Transverse colon (tissue), 4 donors: ENCODE results near the gene RGS7. TPM values are rescaled to one million over a fixed set of nuclear protein-coding genes. Genes with fewer than 3 reads are reported as not detected.

Source experiments
- DNase-seq: peaks from one replicate; pipeline ENCODE4 v3.0.0-alpha.2; 2019
- H3K27ac ChIP-seq, 4 donors: fragments of 200-600 bp; sonication (generic); 2 replicates each; pipeline ENCODE4 v1.5.1; 2016 to 2018; ENCODE audit warnings: inconsistent platforms in 4 of 4
- H3K27me3 ChIP-seq: fragments of 200-600 bp; sonication (generic); 2 replicates; pipeline ENCODE4 v1.5.1; 2017; ENCODE audit warnings: inconsistent platforms
- H3K36me3 ChIP-seq, 4 donors: fragments of 200-600 bp; sonication (generic); 2 replicates each; pipeline ENCODE4 v1.5.1; 2017 to 2019; ENCODE audit warnings: inconsistent platforms in 4 of 4
- H3K4me1 ChIP-seq, 4 donors: fragments of 200-600 bp; sonication (generic); 2 replicates each; pipeline ENCODE4 v1.5.1; 2017 to 2020; ENCODE audit warnings: inconsistent platforms in 4 of 4
- H3K4me3 ChIP-seq, 4 donors: fragments of 200-600 bp; sonication (generic); 1 replicate in 1 of 4; 2 replicates in 3 of 4; pipeline versions ENCODE4 v1.5.1 to v1.6.1; 2017 to 2019; ENCODE audit warnings: inconsistent platforms in 4 of 4
- H3K9me3 ChIP-seq, 2 donors: fragments of 200-600 bp; sonication (generic); 2 replicates each; pipeline ENCODE4 v1.5.1; 2017 to 2019; ENCODE audit warnings: inconsistent platforms in 2 of 2
- EP300 ChIP-seq: sonication (generic); formaldehyde crosslinking; IDR thresholded peaks from one replicate; pipeline ENCODE4 v1.6.1; 2017; ENCODE audit warnings: antibody characterized with exemption, low read depth
- POLR2A ChIP-seq: fragments of 450-650 bp; IDR thresholded peaks from one replicate; pipeline ENCODE4 v1.6.1; 2016; ENCODE audit warnings: antibody characterized with exemption, mild to moderate bottlenecking, moderate library complexity
- POLR2AphosphoS5 ChIP-seq, 3 donors: sonication (generic); formaldehyde crosslinking; IDR thresholded peaks; one replicate each; pipeline ENCODE4 v1.6.1; 2016; ENCODE audit warnings: antibody characterized with exemption in 3 of 3
- WGBS, 2 donors: methylation state at CpG; one replicate each; pipeline ENCODE4 v1.1.5; 2018; ENCODE audit warnings: low coverage in 1 of 2; 5-methylcytosine and 5-hydroxymethylcytosine counted together
- in situ Hi-C, 4 donors: fragments of 200-750 bp; cut with MboI; loops; one replicate each; pipeline versions ENCODE4 v1.15.0 to v1.15.1; 2017; ENCODE audit warnings: low sequenced_read_pairs in 3 of 4, low pct_ligation_motif_present in 1 of 4, low pct_unique_long_range_greater_than_20kb in 1 of 4
- intact Hi-C: fragments of 100-400 bp; cut with DNase I; formaldehyde crosslinking; loops from one replicate; pipeline ENCODE4 v1.15.1; 2023; ENCODE audit warnings: low total_unique reads
- total RNA-seq, 4 donors: library from RNA; depleted of rRNA; stranded (reverse); fragments of >200 nt; gene quantifications; one replicate each; pipeline ENCODE4 v1.1.0, GENCODE V29; 2016
- TF ChIP-seq, protein P1 (sequence below), 5 experiments: fragments of 200-600 bp in 3 of 5; fragments of 450-650 bp in 2 of 5; sonication (generic) in 3 of 5; IDR thresholded peaks; 1 replicate in 2 of 5; 2 replicates in 3 of 5; pipeline ENCODE4 v1.5.1; 2016 to 2017; ENCODE audit warnings: antibody characterized with exemption in 5 of 5, inconsistent platforms in 3 of 5, mild to moderate bottlenecking in 2 of 5, moderate library complexity in 1 of 5

RGS7 gene
- total RNA-seq, 4 donors from 2014 or later: 1.5 to 2.0 TPM; not detected in 2

DNA sequence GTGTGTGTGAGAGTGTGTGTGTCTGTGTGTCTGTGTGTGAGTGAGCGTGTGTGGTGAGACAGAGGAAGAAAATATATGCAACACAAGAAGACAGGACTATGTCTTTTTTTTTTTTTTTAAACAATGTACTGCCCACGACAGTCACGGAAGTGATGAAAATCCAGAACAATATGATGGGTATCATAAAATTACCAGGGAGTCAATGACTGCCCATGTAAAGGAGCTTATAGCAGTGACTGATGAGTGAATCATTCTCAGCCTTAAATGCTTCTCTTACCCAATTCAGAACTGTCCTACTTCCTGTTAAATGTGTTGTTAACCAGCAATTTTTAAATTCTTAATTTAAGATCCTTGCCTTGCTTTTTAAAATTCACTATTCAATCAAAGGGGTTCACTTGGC lies 46.6 kb downstream of the RGS7 start:
- Histone ChIP-seq H3K4me3 (no peak overlapping the region), H3K36me3 (no peaks in the 10 kb centered on the region), H3K4me1 (no peaks in the 10 kb centered on the region), H3K9me3 (no peaks in the 10 kb centered on the region), H3K27me3 (no peaks in the 10 kb centered on the region), H3K27ac (no peak overlapping the region)
- WGBS, 2 donors: 62 to 72% methylated on average over 3 of the region's 3 CpGs
- DNase-seq: no peak
- in situ Hi-C loops (no loop called here), intact Hi-C loops (no loop called here)
- TF ChIP-seq, protein P1, sequence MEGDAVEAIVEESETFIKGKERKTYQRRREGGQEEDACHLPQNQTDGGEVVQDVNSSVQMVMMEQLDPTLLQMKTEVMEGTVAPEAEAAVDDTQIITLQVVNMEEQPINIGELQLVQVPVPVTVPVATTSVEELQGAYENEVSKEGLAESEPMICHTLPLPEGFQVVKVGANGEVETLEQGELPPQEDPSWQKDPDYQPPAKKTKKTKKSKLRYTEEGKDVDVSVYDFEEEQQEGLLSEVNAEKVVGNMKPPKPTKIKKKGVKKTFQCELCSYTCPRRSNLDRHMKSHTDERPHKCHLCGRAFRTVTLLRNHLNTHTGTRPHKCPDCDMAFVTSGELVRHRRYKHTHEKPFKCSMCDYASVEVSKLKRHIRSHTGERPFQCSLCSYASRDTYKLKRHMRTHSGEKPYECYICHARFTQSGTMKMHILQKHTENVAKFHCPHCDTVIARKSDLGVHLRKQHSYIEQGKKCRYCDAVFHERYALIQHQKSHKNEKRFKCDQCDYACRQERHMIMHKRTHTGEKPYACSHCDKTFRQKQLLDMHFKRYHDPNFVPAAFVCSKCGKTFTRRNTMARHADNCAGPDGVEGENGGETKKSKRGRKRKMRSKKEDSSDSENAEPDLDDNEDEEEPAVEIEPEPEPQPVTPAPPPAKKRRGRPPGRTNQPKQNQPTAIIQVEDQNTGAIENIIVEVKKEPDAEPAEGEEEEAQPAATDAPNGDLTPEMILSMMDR (IDR thresholded peaks at IDR 0.05): no peak
- TF ChIP-seq POLR2A: no peak
- TF ChIP-seq POLR2AphosphoS5 (IDR thresholded peaks at IDR 0.05): no peak
- TF ChIP-seq EP300: no peak

DNA sequence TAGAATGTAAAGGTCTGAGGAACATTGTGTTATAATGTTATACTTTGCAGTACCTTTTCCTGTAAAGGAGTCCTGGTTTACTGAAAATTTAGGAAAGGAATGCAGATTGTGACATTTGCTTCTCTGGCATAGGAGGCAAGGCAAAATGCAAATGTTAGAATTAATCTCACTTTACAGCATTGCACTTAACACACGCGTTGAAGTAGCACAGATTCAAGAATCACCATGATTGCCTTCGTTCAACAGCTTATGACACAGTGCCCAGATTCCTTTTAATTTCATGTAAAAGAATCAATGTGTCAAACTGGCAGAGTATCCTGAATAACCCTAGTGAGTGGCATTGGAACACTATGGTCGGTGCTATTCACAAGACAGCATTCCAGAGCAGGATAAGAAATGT lies 47.4 kb downstream of the RGS7 start:
- Histone ChIP-seq H3K4me3 (no peak overlapping the region), H3K9me3 (peaks cover 0 to 5% of the 10 kb centered on the region in 2 donors), H3K27me3 (no peaks in the 10 kb centered on the region), H3K4me1 (no peaks in the 10 kb centered on the region), H3K27ac (no peak overlapping the region), H3K36me3 (no peaks in the 10 kb centered on the region)
- DNase-seq: no peak
- in situ Hi-C loops: no loop called here
- TF ChIP-seq POLR2A (no peak), POLR2AphosphoS5 (IDR thresholded peaks at IDR 0.05) (no peak), EP300 (no peak)
- TF ChIP-seq, protein P1 (IDR thresholded peaks at IDR 0.05): no peak
- intact Hi-C loops: no loop called here
- WGBS, 2 donors: 86 to 89% methylated on average over 3 to 4 of the region's 4 CpGs

DNA sequence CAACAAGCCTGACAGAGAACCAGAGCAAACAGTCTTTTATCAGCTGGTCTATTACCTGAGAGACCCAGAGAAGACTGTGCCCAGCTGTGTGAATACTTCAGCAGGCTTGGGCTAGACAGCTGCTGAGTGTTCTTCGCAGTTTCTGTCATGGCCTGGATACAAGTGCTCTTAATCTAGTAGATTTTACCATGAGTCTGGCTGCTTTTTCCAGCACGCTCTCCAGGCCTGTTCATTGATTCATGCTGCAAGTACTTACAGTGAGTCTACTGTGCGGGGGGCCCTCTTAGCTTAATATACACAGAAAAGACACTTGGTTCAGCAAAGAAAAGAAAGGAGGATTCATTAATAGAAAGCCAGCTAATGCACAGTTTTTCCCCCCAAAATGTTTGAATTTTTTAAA lies 48.5 kb downstream of the RGS7 start:
- no peaks in the 10 kb centered on the region for H3K27me3 ChIP-seq
- in situ Hi-C loops (no loop called here), intact Hi-C loops (no loop called here)
- TF ChIP-seq POLR2AphosphoS5 (IDR thresholded peaks at IDR 0.05) (no peak), POLR2A (no peak), EP300 (no peak)
- TF ChIP-seq, protein P1 (IDR thresholded peaks at IDR 0.05): no peak
- no peaks in the 10 kb centered on the region for H3K4me1 ChIP-seq
- H3K36me3 ChIP-seq: no peaks in the 10 kb centered on the region
- 87% methylated on average over 3 of the region's 3 CpGs; no CpG with 5 or more reads in 1 of the 2 donors for WGBS, 2 donors
- H3K9me3 ChIP-seq: peaks cover 5 to 16% of the 10 kb centered on the region in 2 donors
- no peak overlapping the region for H3K4me3 ChIP-seq
- H3K27ac ChIP-seq: no peak overlapping the region
- no peak for DNase-seq

DNA sequence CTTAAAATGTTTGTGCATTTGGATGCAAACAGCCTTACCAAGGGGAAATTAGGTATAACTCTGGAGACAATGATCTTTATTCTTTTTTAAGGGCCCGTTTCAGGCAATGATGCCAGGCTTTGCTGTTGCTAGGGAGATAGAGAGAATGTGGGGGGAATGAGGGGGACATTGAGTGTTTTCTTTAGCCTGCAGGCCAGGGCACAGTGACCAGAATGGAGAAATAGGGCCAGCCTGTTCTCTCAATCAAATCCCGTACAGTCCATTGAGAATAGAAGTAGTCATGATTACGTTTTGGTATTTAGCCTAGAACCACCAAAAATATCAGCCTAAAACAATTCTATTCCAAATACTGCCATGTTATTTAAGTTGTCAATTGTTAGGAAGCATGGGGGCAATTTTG lies 49.0 kb downstream of the RGS7 start:
- DNase-seq: no peak
- no peak overlapping the region for H3K4me3 ChIP-seq
- in situ Hi-C loops: no loop called here
- 83 to 85% methylated on average over 3 of the region's 3 CpGs for WGBS, 2 donors
- TF ChIP-seq POLR2A: no peak
- TF ChIP-seq, protein P1 (IDR thresholded peaks at IDR 0.05): no peak
- TF ChIP-seq EP300: no peak
- no peak for TF ChIP-seq POLR2AphosphoS5 (IDR thresholded peaks at IDR 0.05)
- peaks cover 5 to 16% of the 10 kb centered on the region in 2 donors for H3K9me3 ChIP-seq
- no peaks in the 10 kb centered on the region for H3K27me3 ChIP-seq
- H3K27ac ChIP-seq: no peak overlapping the region
- no peaks in the 10 kb centered on the region for H3K4me1 ChIP-seq
- H3K36me3 ChIP-seq: no peaks in the 10 kb centered on the region
- intact Hi-C loops: no loop called here
